ENCODE data around the gene BLMH. TPM values are rescaled to one million over a fixed set of nuclear protein-coding genes. Genes with fewer than 3 reads are reported as not detected.

The BLMH gene
- total and polyA plus RNA-seq, 7 donors = 17.0 to 33.0 (median 23.6) TPM

- Histone ChIP-seq H3K4me3 (no peak overlapping the region), H3K36me3 (ENCODE audit: insufficient read depth in 1 of 2, low read depth in 1 of 2) (peaks cover 0 to 90% of the 10 kb centered on the region in 2 donors), H3K27ac (no peak overlapping the region), H3K9me3 (no peaks in the 10 kb centered on the region), H3K27me3 (ENCODE audit: insufficient read depth in 3 of 3, low read length in 2 of 3) (no peaks in the 10 kb centered on the region), H3K4me1 (no peaks in the 10 kb centered on the region)
- peak in 3 of 4 donors; percentile 62 to 83 (median 68) for ATAC-seq
- intact Hi-C loops (cut with DNase I) = loop anchor here (2.0 to 5.0 kb wide), 4 partner anchors 151 to 176 kb away; partner anchors contain the start of gene NSRP1 (in 1 of the 2)
- TF ChIP-seq CTCF (IDR thresholded peaks at IDR 0.05) = peak; percentile 51
- DNase-seq = no peak
Measured at GRCh38 chr17:30278032-30278431, 13.7 kb downstream of the BLMH start.

GRCh38 chr17:30275911-30276310, 15.8 kb downstream of the BLMH start:
- intact Hi-C loops (cut with DNase I) = loop anchor here (5.0 kb wide), 3 partner anchors 149 to 174 kb away; partner anchors contain the start of gene NSRP1 (in 1 of the 2)
- 91 to 94% (median 91%) methylated on average over 2 of the region's 2 CpGs for WGBS, 3 donors
- no peak for ATAC-seq

GRCh38 chr17:30274887-30275286, 16.9 kb downstream of the BLMH start:
- intact Hi-C loops (cut with DNase I) = loop anchor here (5.0 kb wide), 3 partner anchors 148 to 173 kb away; partner anchors contain the start of gene NSRP1 (in 1 of the 2)
- H3K4me1 ChIP-seq = no peaks in the 10 kb centered on the region
- TF ChIP-seq CTCF (IDR thresholded peaks at IDR 0.05) = no peak
- peaks cover 8 to 90% of the 10 kb centered on the region in 2 donors for H3K36me3 ChIP-seq (ENCODE audit: insufficient read depth in 1 of 2, low read depth in 1 of 2)
- no peaks in the 10 kb centered on the region for H3K27me3 ChIP-seq (ENCODE audit: insufficient read depth in 3 of 3, low read length in 2 of 3)
- WGBS, 3 donors = 92 to 98% (median 95%) methylated on average over 3 of the region's 3 CpGs
- DNase-seq (no peak), ATAC-seq (no peak)
- no peaks in the 10 kb centered on the region for H3K9me3 ChIP-seq
- no peak overlapping the region for H3K27ac ChIP-seq
- H3K4me3 ChIP-seq = no peak overlapping the region

More at GRCh38 chr17:30275911-30276310, 15.8 kb downstream of the BLMH start:
- no peak for DNase-seq
- no peaks in the 10 kb centered on the region for H3K27me3 ChIP-seq (ENCODE audit: insufficient read depth in 3 of 3, low read length in 2 of 3)
- no peak overlapping the region for H3K4me3 ChIP-seq
- no peak overlapping the region for H3K27ac ChIP-seq
- no peaks in the 10 kb centered on the region for H3K9me3 ChIP-seq
- H3K36me3 ChIP-seq (ENCODE audit: insufficient read depth in 1 of 2, low read depth in 1 of 2) = peaks cover 8 to 90% of the 10 kb centered on the region in 2 donors
- TF ChIP-seq CTCF (IDR thresholded peaks at IDR 0.05) = no peak
- H3K4me1 ChIP-seq = no peaks in the 10 kb centered on the region

GRCh38 chr17:30273373-30273772, 18.4 kb downstream of the BLMH start:
- intact Hi-C loops (cut with DNase I) = no loop called here
- Histone ChIP-seq H3K4me1 (no peaks in the 10 kb centered on the region), H3K4me3 (no peak overlapping the region), H3K9me3 (no peaks in the 10 kb centered on the region), H3K36me3 (ENCODE audit: insufficient read depth in 1 of 2, low read depth in 1 of 2) (peaks cover 8 to 86% of the 10 kb centered on the region in 2 donors), H3K27ac (no peak overlapping the region), H3K27me3 (ENCODE audit: insufficient read depth in 3 of 3, low read length in 2 of 3) (no peaks in the 10 kb centered on the region)
- 71 to 79% (median 78%) methylated on average over 6 of the region's 6 CpGs for WGBS, 3 donors
- DNase-seq (no peak), ATAC-seq (peak in 1 of 4 donors; percentile 48)
- TF ChIP-seq CTCF (IDR thresholded peaks at IDR 0.05) = no peak

- H3K4me3 ChIP-seq = no peak overlapping the region
- TF ChIP-seq CTCF (IDR thresholded peaks at IDR 0.05) = no peak
- no peak for ATAC-seq
- no peaks in the 10 kb centered on the region for H3K9me3 ChIP-seq
- WGBS, 3 donors = 94 to 97% (median 94%) methylated on average over 6 of the region's 6 CpGs
- no peak overlapping the region for H3K27ac ChIP-seq
- intact Hi-C loops (cut with DNase I) = no loop called here
- H3K4me1 ChIP-seq = no peaks in the 10 kb centered on the region
- no peaks in the 10 kb centered on the region for H3K27me3 ChIP-seq (ENCODE audit: insufficient read depth in 3 of 3, low read length in 2 of 3)
- no peak for DNase-seq
- peaks cover 8 to 91% of the 10 kb centered on the region in 2 donors for H3K36me3 ChIP-seq (ENCODE audit: insufficient read depth in 1 of 2, low read depth in 1 of 2)
Measured at GRCh38 chr17:30271102-30271501, 20.6 kb downstream of the BLMH start.

Data from psoas muscle (tissue), 8 donors.